Lower leg skin (tissue), 3 donors: ENCODE measurements around the gene KIDINS220.
"Not testable (repeated sequence)": the region's sequence is repeated elsewhere in the genome, so short reads cannot be mapped to it uniquely, and the experiment has no call there.

Experiments
- POLR2A ChIP-seq, 2 donors: fragments of 450-650 bp; IDR thresholded peaks; one replicate each; pipeline ENCODE4 v1.6.1; 2016 to 2017; ENCODE audit warnings: antibody characterized with exemption in 2 of 2, mild to moderate bottlenecking in 1 of 2, moderate library complexity in 1 of 2
- TF ChIP-seq, protein P1 (sequence below), 3 donors: fragments of 450-650 bp; IDR thresholded peaks; one replicate each; pipeline ENCODE4 v1.5.1; 2016; ENCODE audit warnings: antibody characterized with exemption in 3 of 3, mild to moderate bottlenecking in 3 of 3, moderate library complexity in 2 of 3

DNA sequence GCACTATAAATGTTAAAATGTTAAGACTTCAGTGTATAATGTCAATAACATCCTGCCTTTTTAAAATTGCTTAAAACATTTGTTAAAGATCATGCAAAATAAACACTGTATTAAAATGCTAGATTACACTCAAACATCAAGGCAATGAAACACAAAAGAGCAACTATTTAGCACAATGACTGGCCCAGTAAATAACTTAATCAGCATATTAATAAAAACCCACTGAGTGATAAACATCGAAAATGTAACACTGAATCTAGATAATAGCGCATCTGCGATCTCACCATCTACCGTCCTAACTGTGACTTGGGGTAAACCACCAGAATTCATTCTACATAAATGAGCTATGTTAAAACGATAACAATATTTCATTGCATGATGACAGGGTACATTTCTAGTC lies 108.3 kb downstream of the KIDINS220 start:
- TF ChIP-seq POLR2A (IDR thresholded peaks at IDR 0.05), result not testable (repeated sequence)
- TF ChIP-seq, protein P1, sequence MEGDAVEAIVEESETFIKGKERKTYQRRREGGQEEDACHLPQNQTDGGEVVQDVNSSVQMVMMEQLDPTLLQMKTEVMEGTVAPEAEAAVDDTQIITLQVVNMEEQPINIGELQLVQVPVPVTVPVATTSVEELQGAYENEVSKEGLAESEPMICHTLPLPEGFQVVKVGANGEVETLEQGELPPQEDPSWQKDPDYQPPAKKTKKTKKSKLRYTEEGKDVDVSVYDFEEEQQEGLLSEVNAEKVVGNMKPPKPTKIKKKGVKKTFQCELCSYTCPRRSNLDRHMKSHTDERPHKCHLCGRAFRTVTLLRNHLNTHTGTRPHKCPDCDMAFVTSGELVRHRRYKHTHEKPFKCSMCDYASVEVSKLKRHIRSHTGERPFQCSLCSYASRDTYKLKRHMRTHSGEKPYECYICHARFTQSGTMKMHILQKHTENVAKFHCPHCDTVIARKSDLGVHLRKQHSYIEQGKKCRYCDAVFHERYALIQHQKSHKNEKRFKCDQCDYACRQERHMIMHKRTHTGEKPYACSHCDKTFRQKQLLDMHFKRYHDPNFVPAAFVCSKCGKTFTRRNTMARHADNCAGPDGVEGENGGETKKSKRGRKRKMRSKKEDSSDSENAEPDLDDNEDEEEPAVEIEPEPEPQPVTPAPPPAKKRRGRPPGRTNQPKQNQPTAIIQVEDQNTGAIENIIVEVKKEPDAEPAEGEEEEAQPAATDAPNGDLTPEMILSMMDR (IDR thresholded peaks at IDR 0.05), result not testable (repeated sequence)
